Measurements from ENCODE around the gene CEP164. TPM values are rescaled to one million over a fixed set of nuclear protein-coding genes. Genes with fewer than 3 reads are reported as not detected.

CEP164 gene
- total RNA-seq, 1 experiment from 2014 or later = 33.9 TPM

GRCh38 chr11:117295438-117296137, 32.1 kb upstream of the CEP164 start:
- POLR2A ChIA-PET (ENCODE audit: unreplicated experiment) = no interaction called here
- TF ChIP-seq, protein P1, sequence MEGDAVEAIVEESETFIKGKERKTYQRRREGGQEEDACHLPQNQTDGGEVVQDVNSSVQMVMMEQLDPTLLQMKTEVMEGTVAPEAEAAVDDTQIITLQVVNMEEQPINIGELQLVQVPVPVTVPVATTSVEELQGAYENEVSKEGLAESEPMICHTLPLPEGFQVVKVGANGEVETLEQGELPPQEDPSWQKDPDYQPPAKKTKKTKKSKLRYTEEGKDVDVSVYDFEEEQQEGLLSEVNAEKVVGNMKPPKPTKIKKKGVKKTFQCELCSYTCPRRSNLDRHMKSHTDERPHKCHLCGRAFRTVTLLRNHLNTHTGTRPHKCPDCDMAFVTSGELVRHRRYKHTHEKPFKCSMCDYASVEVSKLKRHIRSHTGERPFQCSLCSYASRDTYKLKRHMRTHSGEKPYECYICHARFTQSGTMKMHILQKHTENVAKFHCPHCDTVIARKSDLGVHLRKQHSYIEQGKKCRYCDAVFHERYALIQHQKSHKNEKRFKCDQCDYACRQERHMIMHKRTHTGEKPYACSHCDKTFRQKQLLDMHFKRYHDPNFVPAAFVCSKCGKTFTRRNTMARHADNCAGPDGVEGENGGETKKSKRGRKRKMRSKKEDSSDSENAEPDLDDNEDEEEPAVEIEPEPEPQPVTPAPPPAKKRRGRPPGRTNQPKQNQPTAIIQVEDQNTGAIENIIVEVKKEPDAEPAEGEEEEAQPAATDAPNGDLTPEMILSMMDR (conservative IDR thresholded peaks at IDR 0.05) = no peak
- TF ChIP-seq EZH2 (IDR thresholded peaks at IDR 0.05; ENCODE audit: low read depth) = no peak
- H3K27me3 ChIP-seq (ENCODE audit: insufficient read depth, low read depth) = no peaks in the 10 kb centered on the region
- no peak for DNase-seq
- H3K4me3 ChIP-seq = no peak overlapping the region
- H3K9me3 ChIP-seq (ENCODE audit: insufficient read depth, low read depth) = no peaks in the 10 kb centered on the region
- no peaks in the 10 kb centered on the region for H3F3A ChIP-seq (ENCODE audit: insufficient read depth, low read depth)
- no peaks in the 10 kb centered on the region for H3K9me2 ChIP-seq (ENCODE audit: insufficient read depth)
- no TSS peak for BruUV-seq (replicated peaks)
- no peaks in the 10 kb centered on the region for H3K79me2 ChIP-seq (ENCODE audit: low read depth)
- H3K4me2 ChIP-seq = no peak overlapping the region
- H3K36me3 ChIP-seq (ENCODE audit: low read depth) = no peaks in the 10 kb centered on the region
- no peak overlapping the region for H2AFZ ChIP-seq
- no peak overlapping the region for H3K27ac ChIP-seq
- no peaks in the 10 kb centered on the region for H3K4me1 ChIP-seq (replicated peaks; ENCODE audit: insufficient read depth)
- intact Hi-C loops (cut with micrococcal nuclease; ENCODE audit: unreplicated experiment) = no loop called here
- no peaks in the 10 kb centered on the region for H4K20me1 ChIP-seq (ENCODE audit: insufficient read depth)
- CTCF ChIA-PET = interaction anchor here (0.6 kb wide), 1 partner anchor 74 kb away, joined by 8 read pairs; no protein-coding TSS in a partner anchor

- Histone ChIP-seq H3K79me2 (ENCODE audit: low read depth) (no peaks in the 10 kb centered on the region), H3K36me3 (ENCODE audit: low read depth) (no peaks in the 10 kb centered on the region), H4K20me1 (ENCODE audit: insufficient read depth) (no peaks in the 10 kb centered on the region), H3K4me3 (no peak overlapping the region), H3K27ac (no peak overlapping the region), H3F3A (ENCODE audit: insufficient read depth, low read depth) (no peaks in the 10 kb centered on the region), H3K27me3 (ENCODE audit: insufficient read depth, low read depth) (no peaks in the 10 kb centered on the region), H3K4me2 (no peak overlapping the region), H2AFZ (no peak overlapping the region), H3K9me2 (ENCODE audit: insufficient read depth) (no peaks in the 10 kb centered on the region), H3K4me1 (replicated peaks; ENCODE audit: insufficient read depth) (no peaks in the 10 kb centered on the region), H3K9me3 (ENCODE audit: insufficient read depth, low read depth) (no peaks in the 10 kb centered on the region)
- BruUV-seq (replicated peaks) = no TSS peak
- TF ChIP-seq, protein P1 (conservative IDR thresholded peaks at IDR 0.05) = no peak
- no peak for TF ChIP-seq EZH2 (IDR thresholded peaks at IDR 0.05; ENCODE audit: low read depth)
- CTCF ChIA-PET = no interaction called here
- intact Hi-C loops (cut with micrococcal nuclease; ENCODE audit: unreplicated experiment) = no loop called here
- DNase-seq = no peak
- POLR2A ChIA-PET (ENCODE audit: unreplicated experiment) = interaction anchor here (0.6 kb wide), 1 partner anchor 75 kb away, joined by 6 read pairs; no protein-coding TSS in a partner anchor
Measured at GRCh38 chr11:117296881-117297280, 30.8 kb upstream of the CEP164 start.

- Histone ChIP-seq H3K4me1 (replicated peaks; ENCODE audit: insufficient read depth) (no peaks in the 10 kb centered on the region), H3F3A (ENCODE audit: insufficient read depth, low read depth) (no peaks in the 10 kb centered on the region), H3K79me2 (ENCODE audit: low read depth) (no peaks in the 10 kb centered on the region), H3K4me3 (no peak overlapping the region), H4K20me1 (ENCODE audit: insufficient read depth) (no peaks in the 10 kb centered on the region), H3K9me3 (ENCODE audit: insufficient read depth, low read depth) (no peaks in the 10 kb centered on the region), H2AFZ (no peak overlapping the region), H3K36me3 (ENCODE audit: low read depth) (no peaks in the 10 kb centered on the region), H3K27ac (no peak overlapping the region), H3K4me2 (no peak overlapping the region), H3K27me3 (ENCODE audit: insufficient read depth, low read depth) (no peaks in the 10 kb centered on the region), H3K9me2 (ENCODE audit: insufficient read depth) (no peaks in the 10 kb centered on the region)
- TF ChIP-seq, protein P1 (conservative IDR thresholded peaks at IDR 0.05) = no peak
- TF ChIP-seq EZH2 (IDR thresholded peaks at IDR 0.05; ENCODE audit: low read depth) = no peak
- CTCF ChIA-PET = no interaction called here
- BruUV-seq (replicated peaks) = no TSS peak
- intact Hi-C loops (cut with micrococcal nuclease; ENCODE audit: unreplicated experiment) = no loop called here
- POLR2A ChIA-PET (ENCODE audit: unreplicated experiment) = no interaction called here
- DNase-seq = no peak
Measured at GRCh38 chr11:117298195-117298594, 29.5 kb upstream of the CEP164 start.
